ENCODE measurements around the gene ATP8B1.

- no peak for TF ChIP-seq CEBPB (IDR thresholded peaks at IDR 0.05)
- TF ChIP-seq, protein P1, sequence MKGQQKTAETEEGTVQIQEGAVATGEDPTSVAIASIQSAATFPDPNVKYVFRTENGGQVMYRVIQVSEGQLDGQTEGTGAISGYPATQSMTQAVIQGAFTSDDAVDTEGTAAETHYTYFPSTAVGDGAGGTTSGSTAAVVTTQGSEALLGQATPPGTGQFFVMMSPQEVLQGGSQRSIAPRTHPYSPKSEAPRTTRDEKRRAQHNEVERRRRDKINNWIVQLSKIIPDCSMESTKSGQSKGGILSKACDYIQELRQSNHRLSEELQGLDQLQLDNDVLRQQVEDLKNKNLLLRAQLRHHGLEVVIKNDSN (IDR thresholded peaks at IDR 0.05), result no peak
- TF ChIP-seq, protein P2, sequence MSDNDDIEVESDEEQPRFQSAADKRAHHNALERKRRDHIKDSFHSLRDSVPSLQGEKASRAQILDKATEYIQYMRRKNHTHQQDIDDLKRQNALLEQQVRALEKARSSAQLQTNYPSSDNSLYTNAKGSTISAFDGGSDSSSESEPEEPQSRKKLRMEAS (IDR thresholded peaks at IDR 0.05), result no peak
Observed at GRCh38 chr18:57780706-57781347, 22.3 kb downstream of the ATP8B1 start.

All from Ishikawa (cell line).